Cortex of kidney (tissue), 1 donor: ENCODE measurements around the gene IQSEC2.

Source experiments
- DNase-seq: peaks from one replicate; lab custom pipeline; 2025; lab: John Stamatoyannopoulos, UW

IQSEC2 gene

DNA sequence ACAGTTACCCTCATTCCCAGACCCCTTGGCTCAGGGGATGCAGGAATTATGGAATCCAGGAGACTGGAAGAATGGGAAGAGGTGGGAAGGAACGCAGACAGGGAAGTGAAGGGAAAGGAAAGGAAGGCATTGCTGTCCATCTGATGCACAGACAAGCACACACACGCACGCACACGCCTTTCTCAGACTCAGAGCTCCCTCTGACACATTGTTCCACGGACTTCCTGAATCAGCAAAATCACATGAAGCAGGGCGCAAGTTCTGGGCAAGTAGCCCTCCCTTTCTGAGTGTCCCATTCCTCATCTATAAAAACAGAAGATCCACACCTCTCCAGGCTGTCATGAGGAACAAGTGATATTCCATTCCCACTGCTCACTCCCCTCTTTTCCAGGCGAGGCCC lies 13.2 kb downstream of the IQSEC2 start:
- DNase-seq = no peak

DNA sequence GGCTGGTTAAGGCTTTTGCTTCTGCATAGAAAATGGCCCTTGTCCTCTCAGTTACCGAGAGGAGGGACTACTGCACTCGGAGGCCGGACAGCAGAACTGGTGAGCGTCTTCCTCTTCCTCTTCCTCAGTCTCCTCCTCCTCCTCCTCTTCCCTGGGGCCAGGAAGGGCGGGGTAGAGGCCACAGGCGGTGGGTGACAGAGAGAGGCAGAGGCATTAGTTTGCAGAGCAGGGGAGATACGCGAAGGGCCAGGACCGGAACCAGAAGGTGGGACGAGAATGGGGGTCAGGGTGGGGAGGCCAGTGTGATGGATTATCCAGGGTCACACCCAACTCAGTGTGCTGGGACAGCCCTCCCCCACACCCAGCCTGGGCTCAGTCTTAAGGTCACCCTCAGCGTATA lies 14.5 kb downstream of the IQSEC2 start:
- no peak for DNase-seq

DNA sequence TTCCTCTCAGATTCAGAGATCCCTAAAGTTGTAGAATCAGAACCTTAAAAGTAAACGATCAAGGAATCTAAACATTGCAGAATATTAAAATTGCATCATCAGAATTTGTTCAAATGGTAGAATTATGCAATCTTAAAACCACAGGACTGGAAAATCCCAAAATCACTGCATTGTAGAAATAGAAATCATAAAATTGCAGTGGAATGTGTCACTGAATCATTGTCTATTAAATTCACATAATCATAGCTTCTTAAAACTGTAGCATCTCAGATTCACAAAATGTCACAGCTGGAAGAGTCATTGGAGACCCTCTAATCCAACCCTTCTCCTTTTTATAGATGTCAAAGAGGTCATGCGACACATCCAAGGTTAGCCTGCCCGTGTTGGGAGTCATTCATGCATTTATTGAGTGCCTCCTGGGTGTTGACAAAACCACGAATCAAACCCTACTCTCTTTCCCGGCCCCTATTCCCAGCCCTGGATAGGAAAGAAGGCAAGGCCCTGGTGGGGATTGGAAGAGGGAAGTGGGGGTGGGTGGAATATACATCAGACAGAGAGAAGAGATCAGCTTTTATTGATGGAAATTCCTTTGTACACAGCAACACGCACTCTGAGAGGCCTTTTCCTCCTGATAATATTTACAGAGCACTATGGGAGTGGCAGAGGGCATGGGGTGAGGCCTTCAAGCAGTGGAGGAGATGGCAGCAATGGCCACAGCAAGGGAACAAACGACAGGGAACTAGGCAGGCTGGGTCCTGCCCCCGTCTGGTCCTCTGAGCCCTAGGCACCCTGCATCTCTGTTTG lies 15.4 kb downstream of the IQSEC2 start:
- DNase-seq = no peak

DNA sequence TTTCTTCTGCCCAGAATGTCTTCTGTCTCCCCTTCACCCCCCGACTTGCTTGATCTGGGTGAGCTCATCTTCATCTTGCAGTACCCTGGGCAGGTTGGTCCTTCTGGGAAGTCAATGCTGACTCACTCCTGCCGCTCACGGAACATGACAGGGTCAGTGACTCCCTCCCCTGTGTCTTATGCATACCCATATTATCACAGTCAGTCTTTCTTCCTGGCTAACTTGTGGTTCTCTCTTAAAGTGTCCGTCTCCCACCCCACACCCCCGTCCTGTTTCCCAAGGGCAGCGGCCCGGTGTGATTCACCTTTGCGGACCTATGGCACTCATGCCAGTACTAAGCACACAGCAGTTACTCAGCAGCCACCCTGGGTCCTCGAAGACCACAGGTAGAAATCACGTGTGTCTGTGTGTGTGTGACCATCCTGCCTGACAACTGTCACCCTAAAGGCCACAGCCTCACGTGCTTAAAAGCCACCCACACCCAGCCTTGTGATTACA lies 17.7 kb downstream of the IQSEC2 start:
- DNase-seq = no peak

GRCh38 chrX:53262918-53263394 lies 18.4 kb downstream of the IQSEC2 start:
- no peak for DNase-seq

DNA sequence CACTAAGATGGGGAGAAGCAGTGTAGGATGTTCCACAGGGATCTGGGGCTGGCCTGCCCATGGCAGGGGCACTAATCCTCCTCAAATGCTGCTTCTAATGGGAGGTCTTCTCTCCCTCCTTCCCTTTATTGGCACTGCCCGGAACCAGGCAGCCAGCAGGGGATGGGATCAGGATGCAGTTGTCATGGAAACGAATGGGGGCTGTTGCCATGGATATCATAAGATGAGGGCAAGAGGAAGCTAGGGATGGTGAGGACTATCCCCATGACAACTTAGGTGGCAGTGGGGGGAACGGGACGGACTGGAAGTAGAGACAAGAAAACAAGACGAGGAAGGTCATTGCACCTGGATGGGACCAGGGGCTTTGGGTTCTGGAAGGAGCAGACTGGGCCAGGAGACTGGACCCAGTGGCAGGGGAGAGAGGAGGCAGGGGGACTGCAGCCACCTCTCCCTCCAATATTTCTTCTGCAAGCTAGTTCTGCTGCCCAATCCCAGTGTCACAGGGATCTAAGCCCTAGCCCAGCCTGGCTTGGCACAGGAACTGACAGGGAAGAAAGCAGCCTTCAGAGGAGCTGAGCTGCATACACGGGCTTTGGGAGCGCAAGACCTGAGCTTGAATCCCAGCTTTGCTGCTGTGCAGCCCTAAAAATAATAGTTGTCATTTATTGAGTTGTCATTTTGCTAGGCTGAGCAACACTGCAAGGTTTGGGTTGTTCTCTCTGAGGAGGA lies 19.0 kb downstream of the IQSEC2 start:
- DNase-seq = no peak

- DNase-seq = no peak
Measured at GRCh38 chrX:53261355-53261972, 19.9 kb downstream of the IQSEC2 start.

GRCh38 chrX:53260836-53261235 lies 20.5 kb downstream of the IQSEC2 start:
- DNase-seq = no peak

- DNase-seq = no peak
Measured at GRCh38 chrX:53257670-53258423, 23.5 kb downstream of the IQSEC2 start.

GRCh38 chrX:53257166-53257565 lies 24.2 kb downstream of the IQSEC2 start:
- DNase-seq = no peak

DNA sequence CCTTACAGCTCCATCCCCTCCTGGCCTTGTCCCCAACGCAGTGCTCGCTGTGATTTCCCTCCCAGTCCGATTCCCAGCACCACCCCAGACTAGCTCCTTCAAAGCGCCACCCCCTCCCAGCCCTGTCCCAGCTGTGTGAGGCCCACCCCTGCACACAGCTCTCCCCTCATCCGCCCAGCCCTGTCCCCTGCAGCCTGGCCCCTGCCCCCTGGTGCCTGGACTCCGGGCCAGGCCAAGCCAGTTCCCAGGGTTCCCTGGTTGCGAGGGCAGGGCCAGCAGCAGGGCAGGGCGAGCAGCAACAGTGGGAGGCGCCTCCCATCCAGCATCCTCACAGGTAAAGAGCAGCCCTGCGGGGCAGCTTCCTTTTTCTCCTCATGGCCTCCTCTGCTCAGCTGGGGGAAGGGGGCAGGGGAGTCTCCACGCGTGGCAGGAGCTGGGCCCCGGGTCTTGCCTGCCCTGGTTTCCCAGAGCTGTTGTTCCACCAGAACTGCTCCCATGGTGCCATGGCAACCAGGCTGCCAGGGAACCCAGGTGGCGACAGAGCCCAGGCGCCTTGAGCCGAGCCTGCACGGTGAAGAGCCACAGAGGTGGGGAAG lies 24.8 kb downstream of the IQSEC2 start:
- no peak for DNase-seq

DNA sequence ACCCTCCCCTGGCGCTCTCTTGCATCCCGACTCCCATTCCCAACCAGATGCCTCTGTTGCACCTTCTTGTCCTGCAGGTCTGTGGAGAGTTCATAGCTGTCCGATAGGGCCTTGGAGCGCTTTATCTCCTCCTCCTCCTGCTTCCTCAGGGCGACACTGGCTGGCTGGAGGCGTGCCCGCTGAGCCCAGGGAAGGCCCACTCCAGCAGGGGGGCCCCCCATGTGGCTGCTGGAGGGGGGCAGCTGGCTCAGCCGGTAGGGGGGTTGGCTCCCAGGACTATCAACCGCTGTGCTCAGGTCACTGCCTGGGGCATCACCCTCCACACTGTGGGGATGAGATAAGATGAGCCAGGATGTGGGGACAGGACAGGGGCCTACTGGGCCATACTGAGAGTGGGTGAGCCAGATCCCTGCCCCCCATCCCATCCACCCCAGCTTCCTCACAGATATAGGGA lies 25.6 kb downstream of the IQSEC2 start:
- no peak for DNase-seq

DNA sequence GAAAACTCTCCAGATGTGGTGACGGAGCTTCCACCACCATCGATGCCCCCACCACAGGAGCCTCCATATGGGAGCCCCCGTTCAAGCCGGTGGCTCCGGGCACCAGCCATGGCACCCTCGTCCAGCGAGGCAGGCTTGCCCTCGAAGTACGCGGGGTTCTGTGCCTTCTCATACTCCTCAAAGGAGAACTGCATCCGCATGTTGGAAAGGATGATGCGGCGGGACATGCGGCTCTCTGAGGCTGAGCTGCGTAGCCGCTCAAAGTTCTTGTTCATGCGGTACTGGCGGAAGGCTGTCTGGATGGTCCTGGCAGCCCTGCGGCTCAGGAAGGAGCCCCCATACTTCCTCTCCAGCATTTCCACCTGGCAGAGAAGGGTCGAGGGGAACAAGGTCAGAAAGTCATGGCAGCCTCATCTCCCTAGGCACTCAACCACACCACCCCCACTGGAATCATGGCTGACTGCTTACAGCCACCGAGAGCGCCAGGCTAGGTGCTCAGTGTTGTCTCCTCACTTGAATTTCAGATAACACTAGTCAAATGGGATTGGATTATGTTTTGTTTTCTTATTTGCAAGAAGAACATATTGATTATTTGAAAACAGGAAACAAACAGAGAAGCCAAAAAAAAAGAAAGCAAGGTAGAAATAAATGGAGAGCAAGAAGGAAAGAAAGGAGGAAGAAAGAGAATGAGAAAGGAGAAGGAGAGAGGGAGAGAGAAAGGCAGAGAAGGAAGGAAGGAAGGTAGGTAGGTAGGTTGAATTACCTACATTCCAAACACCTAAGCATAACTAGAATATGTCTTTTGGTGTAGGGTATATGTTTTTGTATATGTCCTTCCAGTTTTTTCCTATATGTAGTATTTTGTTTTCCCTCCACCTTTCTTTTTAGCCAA lies 26.6 kb downstream of the IQSEC2 start:
- no peak for DNase-seq

DNA sequence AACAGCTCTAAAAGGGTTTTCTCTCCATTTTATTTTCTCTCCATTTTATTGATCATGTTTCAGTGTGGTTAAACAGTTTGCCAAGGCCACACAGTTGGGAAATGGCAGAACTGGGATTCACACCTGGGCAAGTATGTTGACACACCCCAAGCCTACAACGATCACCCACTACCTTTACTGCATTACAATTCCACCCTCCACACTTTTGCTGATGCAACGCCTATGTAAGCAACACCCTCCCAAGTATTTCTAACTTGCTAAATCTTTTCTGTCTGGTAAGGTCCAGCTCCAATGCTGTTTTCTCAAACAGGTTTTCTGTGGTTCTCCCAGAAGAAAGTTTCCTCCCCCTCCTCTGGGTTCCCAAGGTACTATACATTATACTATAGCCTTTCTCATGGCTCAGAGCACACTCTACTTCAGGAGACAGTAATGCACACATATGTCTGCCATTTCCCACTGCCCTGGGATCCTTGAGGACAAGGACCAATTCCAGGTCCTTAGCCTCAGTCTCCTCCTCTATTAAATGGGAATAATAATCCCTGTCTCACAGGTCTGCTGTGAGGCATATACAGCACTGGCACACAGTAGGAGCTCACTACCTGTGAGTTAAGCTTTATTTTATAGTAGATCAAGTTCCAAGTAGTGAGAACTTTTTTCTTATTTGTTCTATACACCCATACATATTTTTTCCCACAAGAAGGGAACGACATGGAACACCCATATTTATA lies 27.9 kb downstream of the IQSEC2 start:
- no peak for DNase-seq

- DNase-seq = no peak
Measured at GRCh38 chrX:53251307-53251706, 30.1 kb downstream of the IQSEC2 start.

- DNase-seq = no peak
Measured at GRCh38 chrX:53250556-53250955, 30.8 kb downstream of the IQSEC2 start.

DNA sequence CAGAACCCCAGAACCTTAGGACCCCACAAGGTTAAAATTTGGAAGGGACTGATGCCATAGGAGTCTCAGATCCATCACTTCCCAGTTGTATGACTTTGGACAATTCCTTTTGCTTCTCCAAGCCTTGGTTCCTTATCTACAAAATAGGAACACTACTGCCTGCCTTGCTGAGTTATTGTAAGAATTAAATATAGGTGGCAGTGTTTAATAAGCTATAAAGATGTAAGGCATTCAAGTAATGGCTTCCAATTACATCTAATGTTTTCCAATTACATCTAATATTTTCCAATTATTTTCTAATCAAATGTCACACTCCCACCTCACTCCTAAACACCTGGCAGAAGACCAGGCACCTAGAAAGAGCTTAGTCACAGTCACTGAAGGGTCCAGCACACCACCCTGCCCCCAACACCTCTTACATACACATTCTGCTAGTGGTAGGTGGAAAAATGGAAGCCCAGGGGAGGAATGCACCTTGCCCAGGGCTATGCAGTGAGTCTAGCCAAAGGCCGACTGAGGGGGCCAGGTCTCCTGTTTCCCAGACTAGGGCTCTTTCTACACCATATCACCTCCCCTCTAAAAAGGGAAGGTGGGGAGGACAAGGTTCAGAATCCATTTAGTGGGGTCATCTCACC lies 31.9 kb downstream of the IQSEC2 start:
- no peak for DNase-seq

GRCh38 chrX:53247928-53248327 lies 33.5 kb downstream of the IQSEC2 start:
- DNase-seq = no peak

DNA sequence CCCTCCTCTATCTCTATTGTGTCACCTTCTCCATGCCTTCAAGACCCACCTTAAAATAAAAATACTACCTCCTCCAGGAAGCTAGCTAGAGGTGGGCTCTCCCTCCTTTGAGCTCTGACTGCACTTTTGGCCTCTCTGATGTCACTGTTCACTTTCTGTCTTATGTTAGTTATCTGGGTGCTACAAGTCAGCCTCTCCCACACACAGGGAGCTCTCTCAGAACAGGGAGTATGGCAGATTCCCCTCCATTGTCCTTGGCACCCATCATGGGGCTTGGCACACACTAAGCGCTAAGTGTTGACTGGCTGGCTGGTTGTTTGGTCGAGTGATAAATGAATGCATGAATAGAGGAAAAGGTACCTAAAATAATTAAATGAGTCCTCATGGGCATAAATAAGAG lies 35.2 kb downstream of the IQSEC2 start:
- no peak for DNase-seq
